ENCODE results near the gene EYA4.

EYA4 gene

DNA sequence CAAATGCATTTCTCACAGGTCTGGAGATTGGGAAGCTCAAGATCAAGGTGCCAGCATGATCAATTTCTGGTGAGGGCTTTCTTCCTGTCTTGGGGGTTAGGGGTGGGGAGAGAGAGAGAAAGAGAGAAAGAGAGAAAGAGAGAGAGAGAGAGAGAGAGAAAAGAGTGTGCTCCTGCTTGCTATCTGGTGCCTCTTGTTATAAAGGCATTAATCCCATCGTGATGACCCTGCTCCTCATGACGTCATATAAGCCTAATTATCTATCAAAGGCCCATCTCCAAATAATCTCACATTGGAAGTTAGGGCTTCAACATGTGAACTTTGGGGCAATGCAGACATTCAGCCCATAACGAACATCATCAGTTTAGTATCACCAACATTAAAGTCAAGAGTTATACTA is 114.8 kb downstream of the EYA4 start:
- DNase-seq (ENCODE audit: low read depth), result no peak
- TF ChIP-seq, protein P1, sequence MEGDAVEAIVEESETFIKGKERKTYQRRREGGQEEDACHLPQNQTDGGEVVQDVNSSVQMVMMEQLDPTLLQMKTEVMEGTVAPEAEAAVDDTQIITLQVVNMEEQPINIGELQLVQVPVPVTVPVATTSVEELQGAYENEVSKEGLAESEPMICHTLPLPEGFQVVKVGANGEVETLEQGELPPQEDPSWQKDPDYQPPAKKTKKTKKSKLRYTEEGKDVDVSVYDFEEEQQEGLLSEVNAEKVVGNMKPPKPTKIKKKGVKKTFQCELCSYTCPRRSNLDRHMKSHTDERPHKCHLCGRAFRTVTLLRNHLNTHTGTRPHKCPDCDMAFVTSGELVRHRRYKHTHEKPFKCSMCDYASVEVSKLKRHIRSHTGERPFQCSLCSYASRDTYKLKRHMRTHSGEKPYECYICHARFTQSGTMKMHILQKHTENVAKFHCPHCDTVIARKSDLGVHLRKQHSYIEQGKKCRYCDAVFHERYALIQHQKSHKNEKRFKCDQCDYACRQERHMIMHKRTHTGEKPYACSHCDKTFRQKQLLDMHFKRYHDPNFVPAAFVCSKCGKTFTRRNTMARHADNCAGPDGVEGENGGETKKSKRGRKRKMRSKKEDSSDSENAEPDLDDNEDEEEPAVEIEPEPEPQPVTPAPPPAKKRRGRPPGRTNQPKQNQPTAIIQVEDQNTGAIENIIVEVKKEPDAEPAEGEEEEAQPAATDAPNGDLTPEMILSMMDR (IDR thresholded peaks at IDR 0.05; ENCODE audit: low read length, missing control alignments), result no peak

DNA sequence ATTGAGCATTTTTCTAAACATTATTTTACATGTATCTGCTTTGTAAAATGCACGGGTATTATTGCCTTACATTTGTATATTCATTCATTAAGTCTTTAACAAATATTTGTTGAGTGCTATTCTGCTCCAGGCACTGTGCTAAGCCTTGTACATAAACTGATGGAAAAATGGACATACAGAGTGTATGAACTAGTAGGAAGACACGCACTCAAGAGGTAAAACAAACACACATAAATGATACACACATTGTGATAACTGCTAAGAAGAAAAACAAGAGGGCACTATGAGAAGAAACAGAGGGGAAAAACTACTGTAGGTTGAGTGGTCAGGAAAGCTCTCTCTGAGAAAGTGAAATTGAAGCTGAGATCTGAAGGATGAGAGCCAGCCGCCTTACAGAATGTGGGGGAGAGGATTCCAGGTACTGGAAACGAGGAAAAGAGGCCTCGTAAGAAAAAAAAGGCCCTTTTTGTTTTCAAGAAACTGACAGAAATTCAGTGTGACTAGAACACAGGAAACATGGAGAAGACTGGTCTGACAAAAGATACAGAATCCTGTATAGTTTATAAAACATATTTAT is 117.5 kb downstream of the EYA4 start:
- no peak overlapping the region for H3K4me3 ChIP-seq (replicated peaks; ENCODE audit: low read depth, low read length)
- TF ChIP-seq, protein P1 (IDR thresholded peaks at IDR 0.05; ENCODE audit: low read length, missing control alignments), result no peak
- DNase-seq (ENCODE audit: low read depth), result no peak

More for the DNA sequence above, 114.8 kb downstream of the EYA4 start:
- H3K4me3 ChIP-seq (replicated peaks; ENCODE audit: low read depth, low read length), result no peak overlapping the region

DNA sequence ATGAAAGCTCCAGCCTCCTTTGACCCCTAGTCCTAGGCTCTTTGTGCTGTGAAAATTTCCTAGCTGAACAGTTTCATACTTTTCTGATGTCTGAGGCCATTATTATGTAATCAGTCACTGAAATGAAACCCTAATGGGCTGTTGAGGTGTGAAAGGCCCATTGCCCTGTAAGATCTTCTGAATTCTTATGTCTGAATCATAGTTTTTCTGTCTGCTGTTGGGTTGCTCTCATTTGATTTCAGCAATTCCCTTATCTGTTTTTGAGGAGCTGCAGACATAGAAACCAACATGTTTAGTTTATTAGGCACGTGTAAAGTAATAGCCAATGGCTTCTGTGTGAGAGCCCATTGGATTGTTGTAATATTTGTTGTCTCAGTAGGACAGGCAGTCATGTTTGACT is 118.1 kb downstream of the EYA4 start:
- TF ChIP-seq, protein P1 (IDR thresholded peaks at IDR 0.05; ENCODE audit: low read length, missing control alignments), result no peak
- no peak for DNase-seq (ENCODE audit: low read depth)
- H3K4me3 ChIP-seq (replicated peaks; ENCODE audit: low read depth, low read length), result no peak overlapping the region

DNA sequence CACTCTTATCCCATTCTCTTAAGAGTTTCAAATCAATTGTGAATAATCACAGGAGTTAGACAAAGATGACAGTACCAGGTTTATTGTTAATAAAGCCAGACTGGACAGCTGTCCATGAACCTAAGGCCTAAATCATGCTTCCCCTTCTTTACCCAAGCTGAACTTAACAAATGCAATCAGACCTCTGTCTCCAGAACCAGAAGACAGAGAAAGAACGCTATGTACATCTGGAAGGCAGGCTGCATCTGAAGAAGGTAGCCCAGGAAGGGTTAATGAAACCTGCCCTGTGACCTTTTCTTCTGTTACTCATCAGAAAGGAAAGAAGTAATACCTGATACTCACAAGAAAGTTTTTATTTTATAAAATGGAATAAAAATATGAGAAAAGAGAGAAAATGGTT is 118.6 kb downstream of the EYA4 start:
- TF ChIP-seq, protein P1 (IDR thresholded peaks at IDR 0.05; ENCODE audit: low read length, missing control alignments), result no peak
- DNase-seq (ENCODE audit: low read depth), result no peak
- no peak overlapping the region for H3K4me3 ChIP-seq (replicated peaks; ENCODE audit: low read depth, low read length)

DNA sequence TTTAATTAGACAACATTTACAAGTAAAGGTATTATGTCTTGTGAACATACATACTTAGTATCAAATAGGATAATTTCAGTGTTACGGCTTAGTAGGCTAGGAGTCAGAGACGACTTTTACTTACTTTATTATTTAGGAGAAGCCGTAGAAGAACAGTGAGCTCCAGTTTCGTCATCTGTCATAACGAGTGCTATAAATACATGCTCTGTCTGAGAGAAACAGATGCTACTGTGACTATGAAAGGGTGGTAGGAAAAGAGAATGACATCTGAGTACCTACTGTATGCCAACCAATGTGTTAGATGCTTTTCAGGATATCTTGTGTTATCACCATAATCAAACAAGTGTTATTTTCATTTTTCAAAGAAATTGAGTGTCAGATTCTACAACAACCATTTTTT is 119.0 kb downstream of the EYA4 start:
- H3K4me3 ChIP-seq (replicated peaks; ENCODE audit: low read depth, low read length), result no peak overlapping the region
- TF ChIP-seq, protein P1 (IDR thresholded peaks at IDR 0.05; ENCODE audit: low read length, missing control alignments), result no peak

DNA sequence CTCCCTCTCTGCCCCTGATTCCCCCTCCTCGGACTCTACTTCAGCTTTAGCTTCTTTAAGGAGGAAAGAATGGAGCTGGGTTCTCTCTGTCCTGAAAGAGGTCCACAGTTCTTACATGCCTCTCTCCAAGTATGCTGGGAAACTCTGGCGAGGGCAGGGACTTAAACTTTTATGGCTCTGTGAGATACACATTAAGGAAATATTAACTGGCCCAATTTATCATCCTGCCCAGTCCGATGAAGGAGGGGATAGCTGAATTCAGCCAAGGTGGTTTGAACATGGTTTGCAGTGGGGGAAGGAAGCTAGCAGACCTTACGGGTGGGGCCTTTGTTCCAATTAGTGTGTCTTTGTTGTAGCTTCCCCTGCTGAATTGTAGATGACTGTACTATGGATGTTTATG is 121.7 kb downstream of the EYA4 start:
- TF ChIP-seq, protein P1 (IDR thresholded peaks at IDR 0.05; ENCODE audit: low read length, missing control alignments), result no peak
- no peak overlapping the region for H3K4me3 ChIP-seq (replicated peaks; ENCODE audit: low read depth, low read length)
- no peak for DNase-seq (ENCODE audit: low read depth)

More for the DNA sequence above, 119.0 kb downstream of the EYA4 start:
- no peak for DNase-seq (ENCODE audit: low read depth)

DNA sequence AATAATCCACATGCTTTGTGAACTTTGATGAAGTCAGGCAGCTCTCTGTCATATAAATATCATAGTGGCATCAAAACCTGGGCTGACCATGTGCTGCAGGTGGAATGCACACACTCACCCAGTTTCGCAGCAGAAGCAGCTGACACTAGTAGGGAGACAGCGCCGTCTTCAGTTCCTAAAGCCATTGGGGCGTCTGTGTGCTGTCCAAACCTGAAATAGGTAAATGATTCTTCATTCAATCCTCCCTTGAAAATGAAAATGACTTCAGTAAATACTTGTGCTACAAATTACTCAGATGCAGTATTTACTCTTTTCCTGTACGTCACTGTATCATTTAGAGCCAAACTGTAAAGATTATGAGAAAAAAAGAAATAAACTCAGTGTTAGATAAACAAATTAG is 127.5 kb downstream of the EYA4 start:
- no peak overlapping the region for H3K4me3 ChIP-seq (replicated peaks; ENCODE audit: low read depth, low read length)
- TF ChIP-seq, protein P1 (IDR thresholded peaks at IDR 0.05; ENCODE audit: low read length, missing control alignments), result no peak
- no peak for DNase-seq (ENCODE audit: low read depth)

Measured in fibroblast of pulmonary artery (primary cell).